Measurements from ENCODE around the gene ITM2C. TPM values are rescaled to one million over a fixed set of nuclear protein-coding genes. Genes with fewer than 3 reads are reported as not detected.

Gene ITM2C
- total and polyA plus RNA-seq, 8 donors, result 26.9 to 1,030 (median 47.2) TPM

DNA sequence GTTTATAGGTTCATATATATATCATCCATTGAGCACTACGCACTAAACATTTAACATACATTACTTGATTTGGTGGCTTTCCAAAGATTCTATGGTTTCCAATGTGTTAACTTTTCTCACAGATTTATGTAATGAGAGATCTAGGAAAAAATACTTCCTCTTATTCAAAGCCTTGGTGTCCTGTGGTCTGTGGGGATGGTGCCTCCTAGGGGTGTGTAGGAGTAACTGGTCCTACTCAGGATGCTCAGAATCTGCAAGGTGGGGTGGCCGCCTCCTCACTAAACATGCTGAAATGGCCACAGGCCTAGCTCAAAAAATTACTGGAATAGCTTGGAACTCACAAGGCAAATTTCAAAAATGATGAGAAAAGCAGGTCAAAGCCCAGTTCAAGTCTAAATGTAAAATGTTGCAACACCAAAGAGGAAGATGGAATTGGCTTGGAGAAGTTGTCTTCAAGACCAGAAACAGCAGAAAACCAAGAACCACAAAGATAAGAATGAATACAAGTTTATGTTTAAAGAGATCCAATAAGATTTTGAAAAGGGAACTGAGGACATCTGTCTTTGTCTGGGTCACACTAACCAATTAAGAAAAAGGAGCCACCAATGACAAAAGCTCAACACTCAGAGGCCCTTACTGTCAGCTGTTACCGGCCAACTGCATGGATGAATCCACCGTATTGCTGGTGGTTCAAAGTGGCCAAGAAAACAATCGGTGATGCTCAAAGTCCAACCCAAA is 48.8 kb downstream of the ITM2C start:
- Histone ChIP-seq H3K27me3 (peaks cover 0 to 13% (median 0%) of the 10 kb centered on the region in 3 donors), H3K36me3 (no peaks in the 10 kb centered on the region), H3K27ac (no peak overlapping the region), H3K9me3 (no peaks in the 10 kb centered on the region), H3K4me1 (no peaks in the 10 kb centered on the region), H3K4me3 (no peak overlapping the region)
- intact Hi-C loops (cut with DNase I; ENCODE audit: low total_unique reads), result loop anchor here (10.0 kb wide), 1 partner anchor 69 kb away; no protein-coding TSS in a partner anchor
- WGBS, 5 donors, result 61 to 88% (median 81%) methylated on average over 5 of the region's 5 CpGs
- DNase-seq, result peak; percentile 47 to 78
- TF ChIP-seq, protein P1, sequence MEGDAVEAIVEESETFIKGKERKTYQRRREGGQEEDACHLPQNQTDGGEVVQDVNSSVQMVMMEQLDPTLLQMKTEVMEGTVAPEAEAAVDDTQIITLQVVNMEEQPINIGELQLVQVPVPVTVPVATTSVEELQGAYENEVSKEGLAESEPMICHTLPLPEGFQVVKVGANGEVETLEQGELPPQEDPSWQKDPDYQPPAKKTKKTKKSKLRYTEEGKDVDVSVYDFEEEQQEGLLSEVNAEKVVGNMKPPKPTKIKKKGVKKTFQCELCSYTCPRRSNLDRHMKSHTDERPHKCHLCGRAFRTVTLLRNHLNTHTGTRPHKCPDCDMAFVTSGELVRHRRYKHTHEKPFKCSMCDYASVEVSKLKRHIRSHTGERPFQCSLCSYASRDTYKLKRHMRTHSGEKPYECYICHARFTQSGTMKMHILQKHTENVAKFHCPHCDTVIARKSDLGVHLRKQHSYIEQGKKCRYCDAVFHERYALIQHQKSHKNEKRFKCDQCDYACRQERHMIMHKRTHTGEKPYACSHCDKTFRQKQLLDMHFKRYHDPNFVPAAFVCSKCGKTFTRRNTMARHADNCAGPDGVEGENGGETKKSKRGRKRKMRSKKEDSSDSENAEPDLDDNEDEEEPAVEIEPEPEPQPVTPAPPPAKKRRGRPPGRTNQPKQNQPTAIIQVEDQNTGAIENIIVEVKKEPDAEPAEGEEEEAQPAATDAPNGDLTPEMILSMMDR (IDR thresholded peaks at IDR 0.05), result peak in 4 of 7 experiments; percentile 32 to 47 (median 41)
- TF ChIP-seq POLR2A (IDR thresholded peaks at IDR 0.05), result no peak

- Histone ChIP-seq H3K27me3 (peaks cover 0 to 13% (median 0%) of the 10 kb centered on the region in 3 donors), H3K4me3 (no peak overlapping the region), H3K9me3 (no peaks in the 10 kb centered on the region), H3K36me3 (no peaks in the 10 kb centered on the region), H3K4me1 (no peaks in the 10 kb centered on the region), H3K27ac (no peak overlapping the region)
- WGBS, 5 donors, result 73 to 89% (median 86%) methylated on average over 3 of the region's 3 CpGs
- intact Hi-C loops (cut with DNase I; ENCODE audit: low total_unique reads), result loop anchor here (10.0 kb wide), 1 partner anchor 70 kb away; no protein-coding TSS in a partner anchor
- no peak for DNase-seq
- no peak for TF ChIP-seq POLR2AphosphoS5 (IDR thresholded peaks at IDR 0.05)
These were observed 50.1 kb downstream of the ITM2C start for GRCh38 chr2:230914886-230915285.

- TF ChIP-seq POLR2A (IDR thresholded peaks at IDR 0.05) (no peak), POLR2AphosphoS5 (IDR thresholded peaks at IDR 0.05) (no peak), EP300 (IDR thresholded peaks at IDR 0.05) (no peak)
- TF ChIP-seq, protein P1 (IDR thresholded peaks at IDR 0.05), result no peak
- intact Hi-C loops (cut with DNase I; ENCODE audit: low total_unique reads), result loop anchor here (10.0 kb wide), 1 partner anchor 71 kb away; no protein-coding TSS in a partner anchor
- peak in 1 of 2 donors; percentile 1 for DNase-seq
- no peaks in the 10 kb centered on the region for H3K9me3 ChIP-seq
- H3K36me3 ChIP-seq, result no peaks in the 10 kb centered on the region
- peaks cover 0 to 13% (median 0%) of the 10 kb centered on the region in 3 donors for H3K27me3 ChIP-seq
- WGBS, 5 donors, result 50 to 64% (median 54%) methylated on average over 4 to 6 of the region's 6 CpGs
- H3K4me3 ChIP-seq, result no peak overlapping the region
- no peak overlapping the region for H3K27ac ChIP-seq
- no peaks in the 10 kb centered on the region for H3K4me1 ChIP-seq
These were observed 50.6 kb downstream of the ITM2C start for GRCh38 chr2:230915319-230915718.

- DNase-seq, result peak in 1 of 2 donors; percentile 15
- H3K4me3 ChIP-seq, result no peak overlapping the region
- intact Hi-C loops (cut with DNase I; ENCODE audit: low total_unique reads), result loop anchor here (10.0 kb wide), 1 partner anchor 71 kb away; no protein-coding TSS in a partner anchor
- H3K27ac ChIP-seq, result no peak overlapping the region
- no peaks in the 10 kb centered on the region for H3K36me3 ChIP-seq
- H3K9me3 ChIP-seq, result no peaks in the 10 kb centered on the region
- 81 to 83% (median 82%) methylated on average over 7 of the region's 7 CpGs for WGBS, 5 donors
- no peaks in the 10 kb centered on the region for H3K4me1 ChIP-seq
- H3K27me3 ChIP-seq, result peaks cover 0 to 13% (median 0%) of the 10 kb centered on the region in 3 donors
- TF ChIP-seq, protein P1 (IDR thresholded peaks at IDR 0.05), result no peak
- TF ChIP-seq POLR2A (IDR thresholded peaks at IDR 0.05), result no peak
- no peak for TF ChIP-seq POLR2AphosphoS5 (IDR thresholded peaks at IDR 0.05)
- TF ChIP-seq EP300 (IDR thresholded peaks at IDR 0.05), result no peak
These were observed 51.5 kb downstream of the ITM2C start for GRCh38 chr2:230916218-230916617.

GRCh38 chr2:230919240-230919639 is 54.5 kb downstream of the ITM2C start:
- Histone ChIP-seq H3K4me1 (no peaks in the 10 kb centered on the region), H3K4me3 (no peak overlapping the region), H3K27me3 (peaks cover 0 to 26% (median 0%) of the 10 kb centered on the region in 3 donors), H3K9me3 (no peaks in the 10 kb centered on the region), H3K36me3 (no peaks in the 10 kb centered on the region), H3K27ac (no peak overlapping the region)
- DNase-seq, result no peak
- 59 to 75% (median 63%) methylated on average over 2 of the region's 2 CpGs for WGBS, 5 donors
- TF ChIP-seq POLR2A (IDR thresholded peaks at IDR 0.05), result no peak
- TF ChIP-seq, protein P1 (IDR thresholded peaks at IDR 0.05), result no peak
- no peak for TF ChIP-seq EP300 (IDR thresholded peaks at IDR 0.05)
- TF ChIP-seq POLR2AphosphoS5 (IDR thresholded peaks at IDR 0.05), result no peak
- intact Hi-C loops (cut with DNase I; ENCODE audit: low total_unique reads), result loop anchor here (10.0 kb wide), 1 partner anchor 74 kb away; no protein-coding TSS in a partner anchor

All from stomach (tissue), 9 donors.